Lung (tissue), 16 donors: ENCODE results near the gene RAET1L. TPM values are rescaled to one million over a fixed set of nuclear protein-coding genes. Genes with fewer than 3 reads are reported as not detected.
"Not testable (repeated sequence)": the region's sequence is repeated elsewhere in the genome, so short reads cannot be mapped to it uniquely, and the experiment has no call there.

ENCODE experiments used
- ATAC-seq: fragments of 200-7000 bp; cut with Tn5 transposase; one replicate; pipeline ENCODE4 v1.9.1; 2020; ENCODE audit warnings: moderate number of reproducible peaks; ENCODE audit not compliant: insufficient read depth, low FRiP score
- DNase-seq, 3 donors: peaks; one replicate each; pipeline ENCODE4 v3.0.0-alpha.2; 2013 to 2017
- H3K27ac ChIP-seq, 2 donors: one replicate each; pipeline ENCODE4 v1.5.1; 2013; ENCODE audit warnings: mild to moderate bottlenecking in 2 of 2, moderate library complexity in 2 of 2, control low read depth in 1 of 2, inconsistent platforms in 1 of 2, low read depth in 1 of 2, low read length in 1 of 2
- H3K27me3 ChIP-seq, 3 donors: one replicate each; pipeline ENCODE4 v1.5.1; 2013; ENCODE audit warnings: low read length in 2 of 3; ENCODE audit not compliant: control insufficient read depth in 3 of 3, insufficient read depth in 3 of 3
- H3K36me3 ChIP-seq, 4 donors: one replicate each; pipeline ENCODE4 v1.5.1; 2013; ENCODE audit warnings: low read length in 4 of 4, mild to moderate bottlenecking in 1 of 4, moderate library complexity in 1 of 4; ENCODE audit not compliant: control insufficient read depth in 4 of 4, insufficient read depth in 4 of 4
- H3K4me1 ChIP-seq, 5 donors: one replicate each; pipeline ENCODE4 v1.5.1; 2013; ENCODE audit warnings: low read length in 5 of 5, mild to moderate bottlenecking in 2 of 5, moderate library complexity in 1 of 5; ENCODE audit not compliant: control insufficient read depth in 5 of 5, insufficient read depth in 5 of 5
- H3K4me3 ChIP-seq: one replicate; pipeline ENCODE4 v1.5.1; 2013; ENCODE audit warnings: mild to moderate bottlenecking, control low read depth, moderate library complexity
- H3K9ac ChIP-seq, 2 donors: one replicate each; pipeline ENCODE4 v1.5.1; 2013; ENCODE audit warnings: low read length in 2 of 2, control low read depth in 1 of 2; ENCODE audit not compliant: insufficient read depth in 1 of 2
- H3K9me3 ChIP-seq, 4 donors: one replicate each; pipeline ENCODE4 v1.5.1; 2013; ENCODE audit warnings: low read length in 3 of 4, mild to moderate bottlenecking in 1 of 4, moderate library complexity in 1 of 4; ENCODE audit not compliant: control insufficient read depth in 4 of 4, insufficient read depth in 3 of 4
- CTCF ChIP-seq: IDR thresholded peaks from 2 replicates; pipeline ENCODE4 v1.5.1; 2012; ENCODE audit warnings: mild to moderate bottlenecking; ENCODE audit errors: control extremely low read depth, extremely low read depth
- WGBS, 2 donors: extraction: QIAGEN DNeasy Blood & Tissue Kit; methylation state at CpG; one replicate each; pipeline ENCODE4 v1.1.7; 2013; 5-methylcytosine and 5-hydroxymethylcytosine counted together
- long read RNA-seq, 5 donors: transcript quantifications; one replicate each; lab custom pipeline, GENCODE V29; 2026
- polyA plus RNA-seq, 2 donors: library from polyadenylated mRNA; stranded (reverse); fragments of 200-250 nt; gene quantifications; one replicate each; pipeline ENCODE4 v1.2.1, GENCODE V29; 2013
- total RNA-seq, 2 donors: library from RNA; depleted of rRNA in 1 of 2; stranded (reverse); fragments of >200 nt in 1 of 2; gene quantifications; one replicate each; pipeline ENCODE4 v1.2.1, GENCODE V29; 2014 to 2021
- donor health status: control.
- donor health status: control.
- donor health status: Bipolar disorder and iron deficiency.
- donor health status: healthy.
- donor health status: DM: yes; HTN: yes; CAD: no.

RAET1L gene, protein sequence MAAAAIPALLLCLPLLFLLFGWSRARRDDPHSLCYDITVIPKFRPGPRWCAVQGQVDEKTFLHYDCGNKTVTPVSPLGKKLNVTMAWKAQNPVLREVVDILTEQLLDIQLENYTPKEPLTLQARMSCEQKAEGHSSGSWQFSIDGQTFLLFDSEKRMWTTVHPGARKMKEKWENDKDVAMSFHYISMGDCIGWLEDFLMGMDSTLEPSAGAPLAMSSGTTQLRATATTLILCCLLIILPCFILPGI
- total RNA-seq (not detected), polyA plus RNA-seq (under 1 TPM in 1 of 2 donors, not detected in 1; 0.06 TPM)
- long read RNA-seq, donor 1 = 0 reads
- long read RNA-seq, donor 2 = 0 reads
- long read RNA-seq, donor 3 = 0 reads
- long read RNA-seq, donor 4 = 0 reads
- long read RNA-seq, donor 5 = 0 reads

DNA sequence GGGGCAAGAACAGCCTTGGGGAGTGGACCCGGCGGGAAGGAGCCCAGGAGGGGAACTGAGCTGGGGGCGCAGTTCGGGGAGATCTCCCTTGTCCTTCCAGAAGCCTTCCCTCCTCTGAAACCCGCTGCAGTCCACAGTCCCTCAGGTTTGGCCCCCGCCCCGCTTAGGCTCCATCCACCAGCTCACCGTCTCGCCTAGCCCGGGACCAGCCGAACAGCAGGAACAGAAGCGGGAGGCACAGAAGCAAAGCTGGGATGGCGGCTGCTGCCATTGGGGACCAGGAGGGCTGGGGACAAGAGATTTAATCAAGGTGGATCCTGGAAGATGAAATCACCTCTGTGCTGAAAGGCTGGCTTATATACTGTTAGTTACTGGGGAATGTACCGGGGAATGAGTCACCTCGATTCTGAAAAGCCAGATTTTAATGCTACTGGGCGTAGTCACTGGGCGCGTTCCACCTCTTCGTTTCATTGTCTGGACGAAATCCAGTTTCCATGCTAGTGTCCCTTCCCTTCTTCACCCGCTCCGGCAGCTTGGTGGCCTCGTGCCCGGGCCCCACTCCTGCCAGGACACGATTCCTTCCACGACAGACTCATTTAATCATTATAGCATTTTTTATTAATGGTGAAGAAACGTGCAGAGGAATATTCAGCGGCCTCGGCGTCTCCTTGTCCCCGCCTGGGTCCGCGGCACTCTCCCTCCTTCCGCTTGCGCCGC lies at the start of gene RAET1L:
TSS of gene RAET1L (minus strand) at position 332 of the 717 bp plus-strand sequence. CDS start at position 271, 61 bp downstream.
- Histone ChIP-seq H3K36me3 (no peaks in the 10 kb centered on the region), H3K9me3 (no peaks in the 10 kb centered on the region), H3K27me3 (peaks cover 0 to 45% (median 36%) of the 10 kb centered on the region in 3 donors), H3K4me3 (no peak within 1 kb of the TSS), H3K9ac (no peak within 1 kb of the TSS), H3K27ac (no peak within 1 kb of the TSS), H3K4me1 (peaks cover 0 to 10% (median 5%) of the 10 kb centered on the region in 5 donors)
- peak; percentile 44 for ATAC-seq
- DNase-seq = peak in 1 of 3 donors; percentile 29
- no peak for TF ChIP-seq CTCF
- WGBS, 2 donors = 9 to 10% methylated on average over 36 of the region's 36 CpGs

DNA sequence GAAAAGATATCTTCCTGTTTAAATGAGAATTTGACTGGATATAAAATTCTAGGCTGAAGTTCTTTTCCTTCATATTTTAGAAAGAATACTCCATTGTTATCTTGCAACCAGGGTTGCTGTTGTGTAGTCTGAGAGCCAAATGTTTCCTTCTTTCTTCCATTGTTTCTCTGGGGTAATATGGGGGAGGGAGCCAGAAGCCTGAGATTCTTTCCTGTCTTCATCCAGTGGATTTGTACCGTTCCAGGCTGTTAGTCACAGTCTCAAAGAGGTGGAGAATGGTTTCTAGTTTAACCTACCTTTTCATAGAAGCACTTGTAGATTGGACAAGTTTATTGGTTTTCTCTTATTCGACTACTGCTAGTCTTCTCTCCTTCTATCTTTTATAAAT lies 49.7 kb upstream of the RAET1L start:
- Histone ChIP-seq H3K9ac (no peak overlapping the region), H3K36me3 (no peaks in the 10 kb centered on the region), H3K9me3 (no peaks in the 10 kb centered on the region), H3K4me1 (peaks cover 0 to 4% (median 0%) of the 10 kb centered on the region in 5 donors), H3K4me3 (no peak overlapping the region), H3K27me3 (no peaks in the 10 kb centered on the region), H3K27ac (no peak overlapping the region)
- ATAC-seq (no peak), DNase-seq (no peak)
- TF ChIP-seq CTCF = no peak
- WGBS, 2 donors = 76 to 77% methylated on average over 2 of the region's 2 CpGs

DNA sequence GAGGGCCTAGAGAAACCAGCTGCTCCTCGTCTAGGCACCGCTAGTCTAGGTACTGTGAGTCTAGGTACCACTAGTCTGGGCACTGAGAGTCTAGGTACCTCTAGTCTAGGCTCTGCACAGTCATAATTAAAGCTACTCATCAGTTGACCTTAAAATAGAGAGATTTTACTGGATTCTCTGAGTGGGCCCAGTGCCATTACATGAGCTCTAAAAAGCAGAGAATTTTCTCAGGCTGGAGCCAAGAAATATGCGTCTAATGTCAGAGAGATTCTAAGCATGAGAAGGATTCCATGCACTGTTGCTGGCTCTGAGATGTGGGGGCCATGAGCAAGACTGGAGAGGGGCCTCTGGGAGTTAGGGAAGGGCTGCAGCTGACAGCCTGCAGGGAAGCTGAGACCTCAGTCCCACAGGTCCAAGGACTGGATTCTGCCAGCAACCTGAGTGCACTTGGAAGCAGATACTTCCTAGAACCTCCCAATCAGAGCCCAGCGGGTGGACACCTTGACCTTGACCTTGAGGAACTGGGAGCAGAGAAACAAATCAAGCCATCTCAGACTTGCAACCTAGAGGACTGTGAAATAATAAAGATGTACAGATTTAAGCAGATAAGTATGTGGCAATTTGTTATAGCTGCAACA lies 49.2 kb upstream of the RAET1L start:
- not testable (repeated sequence) for ATAC-seq, H3K4me1 ChIP-seq, DNase-seq, H3K4me3 ChIP-seq, H3K36me3 ChIP-seq, H3K27me3 ChIP-seq, H3K27ac ChIP-seq, H3K9ac ChIP-seq, H3K9me3 ChIP-seq
- WGBS, 2 donors = 87 to 95% methylated on average over 4 of the region's 4 CpGs

DNA sequence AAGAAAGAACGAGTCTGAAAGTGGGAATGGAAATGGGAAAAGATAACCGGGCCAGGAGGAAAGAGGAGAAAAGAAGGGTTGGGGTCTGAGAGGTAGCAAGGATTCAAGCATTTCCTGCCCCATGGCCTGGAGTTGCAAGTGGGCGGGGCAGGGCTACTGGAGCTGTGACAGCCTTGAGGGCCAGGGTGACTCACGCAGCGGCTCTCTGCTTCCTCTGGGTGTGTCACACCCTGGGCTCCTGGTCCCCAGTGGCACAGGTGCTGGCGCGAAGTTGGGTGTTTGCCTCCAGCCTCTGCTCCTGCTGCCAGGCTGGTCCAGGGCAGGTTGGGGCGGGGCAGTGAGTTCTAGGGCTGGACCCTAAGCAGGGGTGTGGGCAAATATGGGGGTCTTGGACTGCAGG lies 46.9 kb upstream of the RAET1L start:
- ATAC-seq (peak; percentile 41), DNase-seq (no peak)

More for the DNA sequence above, 46.9 kb upstream of the RAET1L start:
- 47 to 71% methylated on average over 8 of the region's 8 CpGs for WGBS, 2 donors
- TF ChIP-seq CTCF = no peak
- Histone ChIP-seq H3K27me3 (no peaks in the 10 kb centered on the region), H3K4me3 (no peak overlapping the region), H3K9me3 (no peaks in the 10 kb centered on the region), H3K9ac (no peak overlapping the region), H3K27ac (no peak overlapping the region), H3K36me3 (no peaks in the 10 kb centered on the region), H3K4me1 (peaks cover 0 to 9% (median 0%) of the 10 kb centered on the region in 5 donors)
